A549 treated with DMSO at 1 μM for 4 hours (cell line): ENCODE results near the gene HTR3D. TPM values are rescaled to one million over a fixed set of nuclear protein-coding genes. Genes with fewer than 3 reads are reported as not detected.

ENCODE experiments used
- total RNA-seq: library from RNA; stranded (reverse); fragments of 200-300 nt; extraction: Qiagen RNA extraction; gene quantifications from 5 replicates; pipeline ENCODE4 v1.2.3, GENCODE V29; 2022; ENCODE audit warnings: low read depth

The HTR3D gene, protein sequence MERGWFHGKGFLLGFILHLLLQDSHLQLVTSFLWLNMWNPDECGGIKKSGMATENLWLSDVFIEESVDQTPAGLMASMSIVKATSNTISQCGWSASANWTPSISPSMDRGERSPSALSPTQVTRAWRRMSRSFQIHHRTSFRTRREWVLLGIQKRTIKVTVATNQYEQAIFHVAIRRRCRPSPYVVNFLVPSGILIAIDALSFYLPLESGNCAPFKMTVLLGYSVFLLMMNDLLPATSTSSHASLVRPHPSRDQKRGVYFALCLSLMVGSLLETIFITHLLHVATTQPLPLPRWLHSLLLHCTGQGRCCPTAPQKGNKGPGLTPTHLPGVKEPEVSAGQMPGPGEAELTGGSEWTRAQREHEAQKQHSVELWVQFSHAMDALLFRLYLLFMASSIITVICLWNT
- total RNA-seq = not detected in 5 replicates

DNA sequence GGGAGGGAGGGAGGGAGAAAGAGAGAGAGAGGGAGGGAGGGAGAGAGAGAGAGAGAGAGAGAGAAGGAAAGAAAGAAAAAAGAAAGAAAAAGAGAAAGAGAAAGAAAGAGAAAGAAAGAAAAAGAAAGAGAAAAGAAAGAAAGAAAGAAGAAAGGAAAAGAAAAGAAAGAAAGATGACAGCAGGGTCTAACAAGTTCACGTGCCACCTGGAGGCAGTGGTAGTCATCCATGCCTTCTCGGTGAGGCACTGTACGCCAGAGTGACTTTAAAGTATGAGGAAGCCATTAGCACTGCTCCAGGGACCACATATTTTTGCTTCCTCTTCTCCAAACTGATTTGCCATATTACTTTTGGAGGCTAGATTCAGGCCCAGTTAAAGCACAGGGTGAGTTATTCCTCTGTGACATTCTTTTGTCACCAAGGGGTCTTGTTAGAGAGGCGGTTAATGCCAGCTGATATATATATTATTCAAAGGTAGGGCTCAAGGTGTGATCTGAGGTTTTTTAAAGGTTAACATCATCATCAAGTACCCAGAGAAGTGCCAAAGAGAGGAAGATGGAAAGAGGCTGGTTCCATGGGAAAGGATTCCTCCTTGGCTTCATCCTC lies at the start of gene HTR3D:
Gene HTR3D, plus strand, starts transcription at position 556 of the 606 bp plus-strand sequence. Its CDS starts 0 bp downstream, at position 556.

DNA sequence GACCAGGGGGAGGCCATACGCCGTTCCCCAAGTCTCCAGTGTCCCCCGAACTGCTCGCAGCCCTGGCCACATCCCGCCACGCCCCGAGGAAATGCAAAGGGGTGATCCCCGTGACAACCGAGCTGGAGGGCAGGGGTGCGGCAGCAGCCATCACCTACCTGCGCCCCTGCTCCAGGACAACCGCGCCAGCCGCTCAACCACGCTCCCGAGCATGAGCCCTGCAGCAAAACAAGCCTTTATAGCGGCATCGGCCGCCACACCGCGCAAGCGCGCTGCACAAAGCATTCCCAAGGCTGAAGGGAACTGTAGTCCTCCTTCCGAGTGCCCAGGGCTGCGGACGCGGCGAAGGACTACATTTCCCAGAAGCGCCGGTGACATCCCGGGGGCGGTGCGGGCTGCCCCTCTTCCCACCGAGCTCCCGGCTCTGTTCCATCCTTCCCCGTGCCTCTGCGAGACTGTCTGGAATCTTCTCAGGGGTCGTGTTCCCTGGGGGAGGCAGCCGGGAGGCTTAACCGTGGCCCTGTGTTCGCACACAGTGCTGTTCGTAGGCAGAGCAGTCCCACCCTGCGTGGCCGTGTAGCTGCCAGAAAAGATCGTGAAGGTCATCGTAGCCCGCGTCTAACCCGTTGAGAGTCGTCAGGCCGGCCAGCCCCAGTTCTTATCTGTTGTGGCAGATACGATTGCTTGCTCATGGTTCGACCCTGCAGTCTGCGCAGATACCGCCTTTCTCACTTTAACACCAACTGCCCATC lies 13.7 kb upstream of the HTR3D start, which contains the start of gene ABCC5:
Gene ABCC5, minus strand, starts transcription at position 213 of the 752 bp plus-strand sequence. CDS start 3,492 bp downstream, outside the sequence.

DNA sequence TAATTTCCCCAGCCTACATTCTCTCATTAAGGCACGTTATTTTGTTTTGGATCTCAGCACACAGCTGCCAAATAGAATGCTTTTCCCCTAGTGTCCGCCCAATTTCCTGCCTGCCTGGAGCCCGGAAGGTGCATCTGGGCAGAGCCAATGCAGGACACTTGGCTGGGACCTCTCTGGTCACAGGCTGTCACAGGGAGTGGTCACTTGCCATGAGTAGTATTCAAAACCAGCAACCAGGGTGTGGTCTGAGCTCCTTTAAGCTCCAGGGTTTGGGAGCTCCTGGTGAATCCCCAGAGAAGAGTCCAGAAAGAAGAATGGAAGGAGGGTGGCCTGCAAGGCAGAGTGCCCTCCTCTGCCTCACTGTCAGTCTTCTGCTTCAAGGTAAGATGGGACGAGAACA lies 21.2 kb downstream of the HTR3D start, which contains the start of gene HTR3C:
Gene HTR3C, plus strand, starts transcription at position 281 of the 400 bp plus-strand sequence. Its CDS starts 34 bp downstream, at position 315.

Other genes with a start within 250 kb of the HTR3D start
- gene MAP6D1, start 206.2 kb upstream of the HTR3D start, total RNA-seq = 3.6 to 6.0 TPM (median 5.9 TPM) in 5 replicates
- 62.4 to 68.8 TPM (median 66.7 TPM) in 5 replicates for gene PARL, start 146.9 kb upstream of the HTR3D start, total RNA-seq
- 8.8 to 12.9 TPM (median 11.9 TPM) in 5 replicates for gene ABCC5, start 13.9 kb upstream of the HTR3D start, total RNA-seq
- not detected in 5 replicates for gene HTR3C, start 21.3 kb downstream of the HTR3D start, total RNA-seq
- gene HTR3E, start 65.3 kb downstream of the HTR3D start, total RNA-seq = not detected in 5 replicates
- gene EIF2B5, start 103.6 kb downstream of the HTR3D start, total RNA-seq = 26.5 to 31.2 TPM (median 30.9 TPM) in 5 replicates
- 18.3 to 29.0 TPM (median 24.6 TPM) in 5 replicates for gene DVL3, start 123.6 kb downstream of the HTR3D start, total RNA-seq
- 296 to 327 TPM (median 312 TPM) in 5 replicates for gene AP2M1, start 143.1 kb downstream of the HTR3D start, total RNA-seq
- 32.6 to 37.7 TPM (median 33.9 TPM) in 5 replicates for gene ABCF3, start 154.5 kb downstream of the HTR3D start, total RNA-seq
- 0.38 to 0.56 TPM (median 0.48 TPM) in 5 replicates for gene VWA5B2, start 197.8 kb downstream of the HTR3D start, total RNA-seq
- 63.7 to 82.1 TPM (median 70.1 TPM) in 5 replicates for gene ALG3, start 217.2 kb downstream of the HTR3D start, total RNA-seq
- gene EEF1AKMT4, start 217.9 kb downstream of the HTR3D start, total RNA-seq = 11.0 to 13.5 TPM (median 12.2 TPM) in 5 replicates
- gene CAMK2N2, start 229.8 kb downstream of the HTR3D start, total RNA-seq = 0.90 to 1.7 TPM (median 1.1 TPM) in 5 replicates
- not detected in 5 replicates for gene ECE2, start 244.3 kb downstream of the HTR3D start, total RNA-seq